Stimulated activated CD4-positive, alpha-beta T cell treated with anti-CD3 and anti-CD28 coated beads, Interleukin-15, amount 100 ng/mL, for 48 hours (primary cell): ENCODE data around the gene SLCO4C1.

Source experiments
- DNase-seq, 2 donors: peaks; one replicate each; pipeline ENCODE4 v3.0.0-alpha.2; 2020; ENCODE audit warnings: low read depth in 2 of 2

Gene SLCO4C1

DNA sequence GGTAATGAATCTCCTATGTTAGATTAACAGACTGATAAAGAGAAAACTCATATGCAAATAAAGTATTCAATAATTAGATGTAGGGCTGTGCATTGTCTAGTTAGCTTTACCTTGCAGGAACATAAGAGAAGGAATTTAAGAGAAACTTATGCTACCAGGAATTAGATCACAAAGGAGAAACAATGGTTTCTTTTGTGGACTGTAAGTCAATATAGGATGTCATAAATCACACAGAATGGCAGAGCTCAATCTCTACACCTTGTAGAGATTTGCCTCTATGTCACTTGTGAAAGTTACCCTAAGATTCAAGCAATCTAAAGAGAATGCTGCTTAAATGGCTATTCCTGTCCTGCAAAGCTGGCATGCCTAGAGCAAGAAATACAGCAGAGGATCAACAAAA lies 26.0 kb downstream of the SLCO4C1 start:
- no peak for DNase-seq

DNA sequence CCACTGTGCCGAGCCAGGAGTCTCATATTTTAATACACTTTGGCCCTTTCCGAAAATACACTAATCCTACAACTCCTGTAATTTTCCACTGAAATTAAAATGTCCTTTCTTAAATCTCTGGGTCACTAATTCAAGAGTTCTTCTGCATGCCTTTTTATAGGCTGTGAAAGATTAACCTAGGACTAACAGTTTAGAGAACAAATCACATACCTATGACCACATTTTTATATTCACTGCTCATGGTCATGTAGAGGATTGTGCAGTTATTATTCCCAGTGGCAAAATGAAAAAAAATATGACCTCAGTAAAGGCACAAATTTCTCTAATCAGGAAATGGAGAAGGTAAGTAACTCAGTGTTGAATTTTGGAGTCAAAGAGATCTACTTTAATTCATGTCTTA lies 33.4 kb downstream of the SLCO4C1 start:
- no peak for DNase-seq

DNA sequence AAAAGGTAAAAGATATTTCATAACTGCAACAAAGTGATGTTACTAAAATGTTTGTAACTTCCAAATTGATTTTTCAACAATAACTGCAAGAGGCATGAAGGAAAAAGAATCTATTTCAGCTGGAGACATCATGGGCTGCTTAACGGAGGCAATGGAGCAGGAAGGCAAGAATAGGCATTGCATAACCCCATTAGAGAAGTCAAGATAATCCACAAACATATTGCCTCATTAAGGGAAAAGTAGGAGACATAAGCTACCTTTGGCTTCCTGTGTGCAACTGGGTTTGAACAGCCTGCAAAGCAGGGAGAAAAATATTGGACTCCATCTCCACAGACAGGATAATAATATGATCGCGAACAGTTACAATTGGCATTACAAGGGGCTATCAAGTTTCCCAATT lies 46.7 kb downstream of the SLCO4C1 start:
- DNase-seq = no peak

DNA sequence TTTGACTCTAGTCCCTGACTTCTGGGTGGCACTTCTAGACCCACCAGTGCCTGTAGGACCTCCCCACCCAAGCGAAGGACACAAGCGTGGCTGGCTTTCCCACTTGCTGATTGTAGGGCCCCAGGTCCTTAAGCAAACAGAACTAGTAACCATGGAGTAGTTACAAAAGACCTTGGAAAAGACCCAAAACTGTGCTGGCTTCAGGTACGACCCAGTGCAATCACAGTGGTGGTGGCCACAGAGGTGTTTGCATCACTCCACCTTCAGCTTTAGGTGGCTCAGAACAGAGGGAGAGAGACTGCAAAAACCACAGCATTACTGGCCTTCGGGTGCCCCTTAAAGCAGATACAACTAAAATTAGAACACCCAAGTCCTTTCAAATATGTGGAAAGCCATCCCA lies 52.9 kb downstream of the SLCO4C1 start:
- DNase-seq = no peak

DNA sequence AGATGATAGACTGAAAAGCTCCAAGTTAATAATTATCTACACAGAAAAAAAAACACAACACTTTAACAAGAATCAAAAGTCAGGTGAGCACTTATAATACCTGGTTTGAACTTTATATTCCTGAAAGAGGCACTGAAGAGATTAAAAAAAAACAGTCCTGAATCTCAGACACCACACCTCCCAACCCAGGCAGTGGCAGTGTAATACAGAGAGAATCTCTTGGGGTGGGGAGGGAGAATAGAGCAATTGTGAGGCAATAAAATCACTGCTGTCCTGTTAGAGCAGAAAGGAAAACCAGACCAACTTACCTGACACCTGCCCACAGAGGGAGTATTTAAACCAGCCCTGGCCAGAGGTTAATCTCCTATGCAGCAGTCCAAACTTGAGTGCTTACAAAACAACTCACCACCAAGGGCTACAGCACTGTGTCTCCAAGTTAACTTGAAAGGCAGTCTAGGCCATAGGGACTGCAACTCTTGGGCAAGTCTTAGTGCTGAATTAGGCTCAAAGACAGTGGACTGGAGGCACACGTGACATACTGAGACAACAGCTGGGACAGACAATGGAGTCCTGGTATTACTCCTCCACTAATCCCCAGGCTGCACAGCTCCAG lies 54.2 kb downstream of the SLCO4C1 start:
- no peak for DNase-seq

DNA sequence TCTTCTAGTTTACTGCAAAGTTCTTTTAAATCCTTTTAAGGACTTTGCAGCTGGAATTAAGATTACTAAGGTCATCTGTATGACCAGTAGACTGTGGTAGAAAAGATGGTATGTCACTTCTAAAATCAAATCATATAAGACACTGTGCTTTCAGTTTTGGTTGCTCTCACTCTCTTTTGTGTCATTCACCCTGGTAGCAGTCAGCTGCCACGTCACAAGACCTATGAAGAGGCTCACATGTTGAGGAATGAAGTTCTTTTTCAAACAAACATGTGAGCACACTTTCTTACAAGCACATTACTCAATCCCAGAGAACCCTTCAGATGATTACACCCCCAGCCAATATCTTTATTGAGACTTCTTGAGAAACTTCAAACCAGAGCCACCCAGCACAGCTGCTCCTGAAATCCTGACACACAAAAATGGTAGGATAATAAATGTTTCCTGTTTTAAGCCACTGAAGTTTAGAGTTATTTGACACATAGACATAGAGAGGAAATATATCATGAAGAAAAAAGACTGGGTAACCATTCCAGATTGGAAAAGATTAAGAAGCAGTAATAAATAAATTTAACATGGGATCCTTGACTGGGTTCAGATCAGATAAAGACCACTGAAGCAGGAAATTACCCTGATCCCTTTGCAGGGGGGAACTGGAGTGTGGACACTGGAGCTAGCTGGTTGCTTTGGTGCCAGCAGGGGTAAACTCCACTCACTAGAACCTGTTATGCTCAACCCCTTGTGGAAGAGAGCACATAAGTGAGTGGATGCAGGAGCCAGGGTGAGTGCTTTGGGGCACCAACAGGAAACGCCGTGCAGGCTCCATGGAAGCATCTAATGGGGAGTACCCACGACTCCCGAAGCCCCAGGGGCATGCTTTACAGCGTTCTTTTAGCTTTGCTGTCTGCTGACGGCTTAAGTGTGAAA lies 64.1 kb downstream of the SLCO4C1 start:
- no peak for DNase-seq

DNA sequence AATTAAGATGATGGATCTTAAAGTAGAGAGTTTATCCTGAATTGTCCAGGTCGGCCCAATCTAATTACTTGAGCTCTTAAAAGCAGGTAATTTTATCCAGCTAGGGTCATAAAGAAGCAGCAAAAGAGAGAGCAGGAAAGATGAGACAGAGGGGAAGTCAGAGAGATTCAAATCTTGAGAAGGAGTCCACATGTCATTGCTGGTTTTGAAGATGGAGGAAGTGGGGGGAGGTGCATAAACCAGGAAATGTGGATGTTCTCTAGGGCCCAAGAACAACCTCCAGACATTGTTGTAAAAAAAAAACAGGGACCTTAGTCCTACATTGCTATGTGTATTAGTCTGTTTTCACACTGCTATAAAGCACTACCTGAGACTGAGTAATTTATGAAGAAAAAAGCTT lies 66.4 kb downstream of the SLCO4C1 start:
- DNase-seq = no peak

DNA sequence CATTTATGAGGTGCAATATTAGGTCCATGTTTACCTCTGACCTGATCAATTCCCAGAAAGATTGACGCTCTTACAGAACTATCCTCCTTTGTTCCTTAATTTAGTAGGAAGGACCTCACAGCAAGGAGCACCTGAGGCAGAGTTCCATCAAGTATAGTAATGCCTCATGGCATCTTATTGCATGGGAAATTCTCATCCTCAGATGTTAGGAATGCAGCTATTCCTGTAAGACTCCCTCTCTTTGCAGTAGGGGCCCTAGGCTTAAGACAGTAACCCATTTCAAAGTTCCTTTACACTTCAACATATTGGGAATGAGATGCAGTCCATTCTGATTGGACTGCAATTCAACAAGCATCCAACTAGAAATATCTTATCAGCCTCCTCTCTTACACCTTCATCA lies 69.8 kb downstream of the SLCO4C1 start:
- no peak for DNase-seq

DNA sequence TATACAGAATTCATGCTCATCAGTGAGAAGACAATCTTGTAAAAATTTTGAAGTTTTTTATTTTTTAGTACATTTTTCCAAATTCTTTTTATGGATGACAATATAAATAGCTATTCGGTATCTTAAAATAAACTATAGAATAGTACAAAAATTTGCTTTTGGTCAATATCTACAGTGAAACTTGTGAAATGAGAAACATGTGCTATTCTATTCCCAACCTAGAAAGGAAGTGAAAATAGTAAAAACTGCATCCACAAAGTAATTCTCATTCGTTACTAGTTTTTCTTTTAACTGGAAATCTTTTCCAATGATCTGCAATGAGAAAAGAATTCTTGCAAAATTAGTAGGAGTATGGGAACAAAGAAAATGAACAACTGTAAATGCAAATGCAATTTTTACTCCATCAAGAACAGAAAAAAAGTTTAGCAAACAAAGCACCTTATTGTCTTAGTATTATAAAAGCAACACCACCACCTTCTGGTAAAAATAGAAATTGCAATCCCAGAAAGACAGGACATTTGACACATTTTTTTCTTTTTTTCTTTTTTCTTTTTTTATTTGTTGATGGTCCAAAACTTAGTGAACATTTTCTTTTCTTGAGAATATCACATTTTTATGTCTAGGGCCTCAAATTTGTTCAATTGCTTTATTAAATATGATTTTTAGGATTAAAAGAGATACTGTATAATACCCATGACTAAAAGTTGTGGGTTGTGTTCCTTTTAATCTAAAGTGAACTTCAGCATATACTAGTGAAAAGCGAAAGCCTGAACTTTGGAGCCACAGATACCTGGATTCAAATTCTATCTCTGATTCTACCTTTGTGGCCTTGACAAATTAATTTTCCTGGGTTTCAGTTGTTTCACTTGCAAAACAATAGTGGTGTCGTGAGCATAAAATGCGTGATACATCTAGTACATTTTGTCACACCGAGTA lies 72.3 kb downstream of the SLCO4C1 start:
- no peak for DNase-seq

DNA sequence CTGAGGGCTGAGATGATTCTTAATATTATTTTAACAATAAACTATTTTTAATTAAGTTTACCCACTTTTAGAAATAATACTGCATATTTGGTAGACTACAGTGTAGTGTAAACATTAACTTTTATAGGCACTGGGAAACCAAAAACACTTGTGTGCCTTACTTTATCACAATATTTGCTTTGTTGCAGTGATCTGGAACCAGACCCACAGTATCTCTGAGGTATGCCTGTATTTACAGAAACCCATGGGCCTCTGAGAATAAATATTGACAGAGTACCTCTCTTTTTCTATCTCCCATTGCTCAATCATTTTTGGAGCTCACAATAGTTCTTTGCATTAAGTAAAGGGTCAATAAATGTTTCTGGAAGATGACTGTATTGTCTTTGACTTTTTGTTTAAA lies 73.3 kb downstream of the SLCO4C1 start:
- no peak for DNase-seq

DNA sequence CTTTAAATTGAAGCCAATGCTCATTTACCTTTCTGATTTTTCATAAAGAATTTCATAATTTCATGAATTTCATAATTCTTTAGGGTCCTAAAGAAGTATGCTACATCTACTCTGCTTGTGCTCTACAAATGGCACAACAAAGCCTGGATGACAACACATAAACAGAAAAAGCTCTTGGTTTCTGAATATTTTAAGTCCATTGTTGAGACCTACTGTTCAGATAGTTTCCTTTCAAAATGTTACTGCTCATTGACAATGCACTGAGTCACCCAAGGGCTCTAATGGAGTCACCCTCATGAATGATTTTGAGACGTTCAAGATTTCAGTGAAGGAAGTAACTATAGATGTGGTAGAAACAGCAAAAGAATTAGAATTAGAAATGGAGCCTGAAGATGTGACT lies 74.1 kb downstream of the SLCO4C1 start:
- no peak for DNase-seq

DNA sequence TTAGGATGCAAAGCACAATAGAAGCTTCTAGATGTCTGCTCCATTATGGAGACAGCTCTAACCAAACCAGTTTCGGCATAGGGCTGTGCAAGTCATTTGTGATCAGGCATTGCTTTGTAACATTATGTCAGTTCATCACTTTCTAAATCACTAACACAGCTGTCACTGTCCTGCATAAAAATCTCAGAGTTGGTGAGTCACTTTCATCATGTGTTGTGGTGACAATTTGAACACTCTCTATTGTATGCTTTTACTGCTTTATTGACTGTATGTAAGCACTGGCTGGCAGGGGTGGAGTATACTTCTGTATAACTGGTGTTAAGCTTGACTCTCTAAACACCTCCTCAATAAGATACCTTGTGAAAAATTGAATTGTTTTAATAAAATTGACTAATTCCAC lies 77.9 kb downstream of the SLCO4C1 start:
- no peak for DNase-seq

DNA sequence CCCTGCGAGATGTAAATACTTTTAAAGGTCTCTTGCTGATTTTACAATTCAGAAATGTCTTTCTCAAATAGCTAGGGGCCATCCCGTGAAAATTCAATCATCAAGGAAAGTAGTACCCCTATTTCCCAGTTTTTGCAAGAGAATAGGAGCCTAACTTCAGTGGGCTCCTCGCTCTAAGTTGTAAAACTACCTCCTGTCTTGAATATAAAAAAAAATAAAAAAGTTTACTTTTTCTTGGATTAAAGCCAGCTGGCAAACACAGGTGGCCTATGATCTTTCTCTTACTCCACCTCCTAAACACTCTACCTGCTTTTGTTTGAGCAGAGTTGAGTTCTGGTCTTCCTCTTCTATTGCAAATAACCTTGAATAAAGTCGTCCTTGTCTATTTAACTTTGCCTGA lies 79.4 kb downstream of the SLCO4C1 start:
- no peak for DNase-seq

DNA sequence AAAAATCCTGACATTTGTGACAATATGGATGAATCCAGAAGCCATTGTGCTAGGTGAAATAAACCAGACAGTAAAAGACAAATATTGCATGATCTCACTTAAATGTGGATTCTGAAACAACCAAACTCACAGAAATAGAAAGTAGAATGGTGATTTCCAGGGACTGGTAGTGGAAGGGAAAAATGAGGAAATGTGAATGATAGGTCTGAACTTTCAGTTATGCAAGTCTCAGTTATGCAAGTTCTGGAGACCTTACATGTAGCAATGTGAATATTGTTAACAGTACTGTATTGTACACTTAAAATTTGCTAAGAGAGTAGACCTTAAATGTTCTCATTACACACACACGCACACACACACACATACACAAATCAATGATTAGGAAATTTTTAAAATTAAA lies 84.9 kb downstream of the SLCO4C1 start:
- no peak for DNase-seq

DNA sequence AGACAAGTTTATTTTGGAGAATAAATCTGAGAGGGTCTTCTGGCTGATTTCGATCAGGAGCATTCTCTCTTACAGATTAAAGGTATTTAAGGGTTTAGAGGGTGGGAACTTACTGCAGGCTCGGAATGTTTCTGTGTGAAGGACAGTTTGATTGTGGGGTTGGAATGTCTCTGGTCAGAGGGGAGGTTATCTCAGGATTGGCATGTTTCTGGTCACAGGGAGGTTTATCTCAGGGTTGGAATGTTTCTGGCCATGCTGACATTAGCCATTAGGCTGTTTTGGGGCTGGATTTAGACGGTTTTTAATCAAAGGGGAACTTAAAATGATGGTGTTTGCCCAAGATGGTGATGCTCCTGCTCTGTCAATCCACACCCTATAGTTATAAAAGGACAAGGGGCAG lies 95.2 kb downstream of the SLCO4C1 start:
- no peak for DNase-seq

DNA sequence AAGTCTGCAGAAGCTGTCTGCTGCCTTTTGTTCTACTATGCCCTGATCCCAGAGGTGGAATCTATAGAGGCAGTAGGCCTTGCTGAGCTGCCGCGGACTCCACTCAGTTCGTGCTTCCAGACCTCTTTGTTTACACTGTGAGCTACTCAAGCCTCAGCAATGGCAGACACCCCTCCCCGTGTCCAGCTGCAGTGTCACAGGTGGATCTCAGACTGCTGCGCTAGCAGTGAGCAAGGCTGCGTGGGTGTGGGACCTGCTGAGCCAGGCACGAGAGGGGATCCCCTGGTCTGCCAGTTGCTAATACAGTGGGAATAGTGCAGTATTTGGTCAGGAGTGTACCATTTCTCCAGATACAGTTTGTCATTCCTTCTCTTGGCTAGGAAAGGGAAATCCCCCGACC lies 99.6 kb downstream of the SLCO4C1 start:
- no peak for DNase-seq
